GM12872 (cell line): ENCODE measurements around the gene PDAP1.

Experiments
- TF ChIP-seq, protein P1 (sequence below): IDR thresholded peaks from 3 replicates; pipeline ENCODE4 v1.5.1; 2011; ENCODE audit warnings: low read depth, mild to moderate bottlenecking, low read length, moderate library complexity; ENCODE audit not compliant: insufficient read depth

PDAP1 gene

GRCh38 chr7:99420986-99421385 lies 12.6 kb upstream of the PDAP1 start:
- TF ChIP-seq, protein P1, sequence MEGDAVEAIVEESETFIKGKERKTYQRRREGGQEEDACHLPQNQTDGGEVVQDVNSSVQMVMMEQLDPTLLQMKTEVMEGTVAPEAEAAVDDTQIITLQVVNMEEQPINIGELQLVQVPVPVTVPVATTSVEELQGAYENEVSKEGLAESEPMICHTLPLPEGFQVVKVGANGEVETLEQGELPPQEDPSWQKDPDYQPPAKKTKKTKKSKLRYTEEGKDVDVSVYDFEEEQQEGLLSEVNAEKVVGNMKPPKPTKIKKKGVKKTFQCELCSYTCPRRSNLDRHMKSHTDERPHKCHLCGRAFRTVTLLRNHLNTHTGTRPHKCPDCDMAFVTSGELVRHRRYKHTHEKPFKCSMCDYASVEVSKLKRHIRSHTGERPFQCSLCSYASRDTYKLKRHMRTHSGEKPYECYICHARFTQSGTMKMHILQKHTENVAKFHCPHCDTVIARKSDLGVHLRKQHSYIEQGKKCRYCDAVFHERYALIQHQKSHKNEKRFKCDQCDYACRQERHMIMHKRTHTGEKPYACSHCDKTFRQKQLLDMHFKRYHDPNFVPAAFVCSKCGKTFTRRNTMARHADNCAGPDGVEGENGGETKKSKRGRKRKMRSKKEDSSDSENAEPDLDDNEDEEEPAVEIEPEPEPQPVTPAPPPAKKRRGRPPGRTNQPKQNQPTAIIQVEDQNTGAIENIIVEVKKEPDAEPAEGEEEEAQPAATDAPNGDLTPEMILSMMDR, result no peak

GRCh38 chr7:99420213-99420612 lies 11.8 kb upstream of the PDAP1 start:
- TF ChIP-seq, protein P1, result no peak

DNA sequence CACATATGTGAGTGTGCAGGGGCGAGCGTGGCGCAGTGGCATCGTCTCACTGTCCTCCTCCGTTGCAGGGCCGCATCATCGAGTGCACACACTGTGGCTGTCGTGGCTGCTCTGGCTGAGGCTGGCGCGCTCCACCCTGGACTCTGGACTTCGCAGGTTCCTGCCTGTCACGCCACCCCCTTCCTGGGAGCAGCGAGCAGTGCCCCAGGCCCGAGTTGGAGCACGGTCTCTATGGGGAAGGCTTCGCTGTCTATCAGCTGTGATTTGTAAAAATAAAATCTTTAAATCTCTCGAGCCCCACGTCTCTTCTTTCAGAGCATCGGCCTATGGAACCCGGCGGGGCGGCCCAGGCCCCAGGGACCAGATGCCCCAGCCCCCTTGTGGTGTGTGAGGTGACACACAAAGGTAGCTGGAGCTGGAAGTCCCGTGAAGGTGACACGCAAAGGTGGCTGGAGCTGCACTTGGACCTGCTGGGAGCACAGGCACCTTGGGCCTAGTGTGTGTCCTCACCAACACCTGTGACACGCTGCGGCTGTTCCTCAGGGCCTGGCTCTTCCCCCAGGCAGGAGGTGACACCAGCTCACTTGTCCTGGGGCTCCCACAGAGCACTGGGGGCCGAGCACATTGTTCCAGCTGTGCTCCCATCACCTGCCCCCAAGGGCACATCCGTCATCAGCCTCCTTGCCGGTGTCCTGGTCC lies 11.1 kb upstream of the PDAP1 start:
- TF ChIP-seq, protein P1, result no peak

- TF ChIP-seq, protein P1, result no peak
Observed at GRCh38 chr7:99418260-99418659, 9.9 kb upstream of the PDAP1 start.

DNA sequence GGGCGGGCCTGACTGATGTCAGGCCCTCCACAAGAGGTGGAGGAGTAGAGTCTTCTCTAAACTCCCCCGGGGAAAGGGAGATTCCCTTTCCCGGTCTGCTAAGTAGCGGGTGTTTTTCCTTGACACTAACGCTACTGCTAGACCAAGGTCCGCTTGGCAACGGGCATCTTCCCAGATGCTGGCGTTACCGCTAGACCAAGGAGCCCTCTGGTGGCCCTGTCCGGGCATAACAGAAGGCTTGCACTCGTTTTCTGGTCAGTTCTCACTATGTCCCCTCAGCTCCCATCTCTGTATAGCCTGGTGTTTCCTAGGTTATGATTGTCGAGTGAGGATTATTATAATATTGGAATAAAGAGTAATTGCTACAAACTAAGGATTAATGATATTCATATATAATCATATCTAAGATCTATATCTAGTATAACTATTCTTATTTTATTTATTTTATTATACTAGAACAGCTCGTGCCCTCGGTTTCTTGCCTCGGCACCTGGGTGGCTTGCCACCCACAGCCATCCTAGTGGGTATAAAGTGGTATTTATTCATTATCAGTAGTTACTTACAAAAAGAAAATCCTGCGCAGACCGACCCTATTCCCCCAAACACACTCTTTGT lies 7.2 kb upstream of the PDAP1 start:
- TF ChIP-seq, protein P1, result peak; percentile 67

DNA sequence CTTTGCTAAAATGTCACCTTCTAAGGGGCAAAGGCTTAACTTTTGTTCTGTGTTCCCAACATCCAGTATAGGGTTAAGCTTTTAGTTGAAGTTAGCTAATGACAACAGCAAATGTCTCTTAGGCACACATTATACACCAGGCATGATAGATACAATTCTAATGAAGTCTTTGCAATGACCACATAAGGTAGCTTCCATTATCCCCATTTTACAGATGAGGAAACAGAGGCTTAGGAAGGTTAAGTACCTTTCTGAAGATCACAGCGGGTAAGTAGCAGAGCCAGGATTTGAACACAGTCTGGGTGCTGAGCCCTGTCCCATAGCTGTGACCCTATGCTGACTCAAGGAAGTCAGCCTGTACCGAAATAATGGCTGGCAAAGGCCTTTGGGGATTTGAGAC lies 2.2 kb upstream of the PDAP1 start:
- TF ChIP-seq, protein P1, result no peak

DNA sequence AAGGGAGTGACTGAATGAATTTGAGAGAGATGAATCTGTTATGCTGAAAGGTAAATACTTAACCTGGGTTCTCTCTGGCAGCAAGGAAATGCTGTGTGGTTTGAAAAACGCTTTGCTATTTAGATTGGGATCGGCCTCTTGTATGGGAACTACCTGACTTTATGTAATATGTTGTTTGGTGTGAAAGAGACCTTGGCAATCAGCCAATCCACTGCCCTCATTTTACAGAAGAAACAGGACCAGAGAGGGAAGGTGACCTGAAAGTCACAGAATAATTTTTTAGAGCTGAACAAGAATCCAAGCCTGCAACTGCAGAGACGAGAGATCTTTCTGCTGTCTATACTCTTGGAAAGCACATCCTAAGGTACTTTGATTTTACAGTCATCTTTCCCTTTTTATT lies 1.4 kb upstream of the PDAP1 start:
- TF ChIP-seq, protein P1, result no peak
